GM18909 (cell line): ENCODE data around the gene EML6.
"Not testable (repeated sequence)": the region's sequence is repeated elsewhere in the genome, so short reads cannot be mapped to it uniquely, and the experiment has no call there.

ENCODE experiments used
- ATAC-seq: cut with Tn5 transposase; IDR thresholded peaks from one replicate; pipeline ENCODE4 v1.9.1; 2021; ENCODE audit warnings: mild to moderate bottlenecking; ENCODE audit not compliant: unreplicated experiment, poor library complexity

Gene EML6

GRCh38 chr2:54839461-54840255 is 116.2 kb downstream of the EML6 start:
- no peak for ATAC-seq

DNA sequence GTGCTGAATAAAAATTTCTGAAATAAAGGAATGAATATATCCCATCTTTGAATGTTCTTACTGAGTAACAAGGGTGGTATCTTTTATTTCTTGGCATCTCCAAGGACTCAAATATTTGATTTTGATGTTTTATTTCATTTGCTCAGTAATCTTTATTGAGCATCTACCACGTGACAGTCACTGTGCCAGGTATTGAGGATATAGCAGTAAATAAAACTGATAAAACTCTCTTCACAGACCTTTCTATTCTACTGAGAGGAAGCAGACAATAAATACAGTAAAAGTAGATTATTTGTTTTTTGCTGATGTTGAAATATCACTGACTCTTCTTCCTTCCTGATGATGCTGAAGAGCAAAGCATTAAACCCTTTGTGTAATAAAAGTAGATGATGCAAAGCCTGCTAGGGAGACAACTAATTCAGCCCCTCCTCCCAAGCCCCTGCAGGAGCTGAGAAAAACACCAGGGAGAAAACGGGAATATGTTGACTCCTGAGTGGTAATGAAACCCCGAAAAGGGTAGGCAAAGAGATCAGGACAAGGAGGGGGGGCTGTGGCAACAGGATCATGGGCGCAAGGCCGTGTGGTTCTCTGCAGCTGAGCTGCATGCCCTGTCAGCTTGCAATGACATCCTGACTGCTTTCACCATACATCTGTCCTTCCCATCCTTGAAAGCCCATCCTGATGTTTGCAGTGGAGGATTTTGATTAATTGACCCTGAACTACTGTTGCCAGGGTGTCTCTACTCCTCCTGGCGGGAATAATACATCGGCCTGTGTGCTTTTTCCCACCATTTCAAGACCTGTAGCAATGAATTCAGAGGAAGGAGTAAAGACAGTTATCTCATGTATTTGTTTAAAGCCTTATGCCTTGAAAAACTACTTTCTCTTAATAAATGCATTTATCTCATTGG is 117.4 kb downstream of the EML6 start:
- no peak for ATAC-seq

DNA sequence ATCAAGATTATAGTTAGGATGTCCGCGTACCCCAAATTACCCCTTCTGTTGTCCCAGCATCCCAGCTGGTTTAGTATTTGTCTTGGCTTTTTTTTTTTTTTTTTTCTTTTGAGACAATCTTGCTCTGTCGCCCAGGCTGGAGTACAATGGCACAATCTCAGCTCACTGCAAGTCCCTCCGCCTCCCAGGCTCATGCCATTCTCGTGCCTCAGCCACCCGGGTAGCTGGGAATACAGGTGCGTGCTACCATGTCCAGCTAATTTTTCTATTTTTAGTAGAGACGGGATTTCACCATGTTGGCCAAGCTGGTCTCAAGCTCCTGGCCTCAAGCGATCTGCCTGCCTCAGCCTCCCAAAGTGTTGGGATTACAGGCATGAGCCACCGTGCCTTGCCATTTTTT is 118.0 kb downstream of the EML6 start:
- ATAC-seq = not testable (repeated sequence)

DNA sequence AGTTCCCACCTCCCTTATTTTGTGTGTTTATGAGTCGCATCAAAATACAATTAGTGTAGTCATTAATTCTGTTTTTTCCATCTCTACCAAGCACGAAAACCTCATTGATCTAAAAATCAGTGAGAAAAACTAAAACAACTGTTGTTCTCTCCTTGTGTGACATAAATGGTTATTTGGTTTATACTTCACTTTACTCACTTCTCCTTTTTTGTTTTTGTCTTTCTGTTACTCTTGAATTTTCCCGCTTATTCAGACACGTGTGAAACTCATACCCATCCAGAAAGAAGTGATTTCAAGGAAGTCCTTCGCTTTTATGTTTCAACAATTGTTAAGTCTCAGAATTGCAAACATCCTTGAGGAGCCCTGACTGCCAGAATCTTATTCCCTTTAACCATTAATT is 121.6 kb downstream of the EML6 start:
- ATAC-seq = no peak

DNA sequence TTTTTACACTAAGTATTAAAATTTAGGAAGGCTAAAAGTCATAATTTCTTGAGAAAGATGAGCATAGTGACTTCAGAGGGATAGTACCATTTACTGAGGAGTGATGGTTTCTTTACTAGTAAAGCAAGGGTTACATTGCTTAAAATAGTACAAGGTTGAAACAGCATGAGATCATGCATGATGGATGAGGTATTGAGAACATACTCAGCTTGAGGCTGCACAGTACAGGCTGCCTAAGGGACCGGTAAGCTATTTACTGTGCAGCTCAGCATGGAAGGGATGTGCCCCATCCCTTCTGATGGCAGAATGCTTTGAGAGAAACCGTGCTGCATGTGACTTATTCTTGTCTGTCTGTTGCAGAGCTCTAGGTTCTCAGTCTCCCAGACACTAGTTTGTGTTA is 122.1 kb downstream of the EML6 start:
- no peak for ATAC-seq

DNA sequence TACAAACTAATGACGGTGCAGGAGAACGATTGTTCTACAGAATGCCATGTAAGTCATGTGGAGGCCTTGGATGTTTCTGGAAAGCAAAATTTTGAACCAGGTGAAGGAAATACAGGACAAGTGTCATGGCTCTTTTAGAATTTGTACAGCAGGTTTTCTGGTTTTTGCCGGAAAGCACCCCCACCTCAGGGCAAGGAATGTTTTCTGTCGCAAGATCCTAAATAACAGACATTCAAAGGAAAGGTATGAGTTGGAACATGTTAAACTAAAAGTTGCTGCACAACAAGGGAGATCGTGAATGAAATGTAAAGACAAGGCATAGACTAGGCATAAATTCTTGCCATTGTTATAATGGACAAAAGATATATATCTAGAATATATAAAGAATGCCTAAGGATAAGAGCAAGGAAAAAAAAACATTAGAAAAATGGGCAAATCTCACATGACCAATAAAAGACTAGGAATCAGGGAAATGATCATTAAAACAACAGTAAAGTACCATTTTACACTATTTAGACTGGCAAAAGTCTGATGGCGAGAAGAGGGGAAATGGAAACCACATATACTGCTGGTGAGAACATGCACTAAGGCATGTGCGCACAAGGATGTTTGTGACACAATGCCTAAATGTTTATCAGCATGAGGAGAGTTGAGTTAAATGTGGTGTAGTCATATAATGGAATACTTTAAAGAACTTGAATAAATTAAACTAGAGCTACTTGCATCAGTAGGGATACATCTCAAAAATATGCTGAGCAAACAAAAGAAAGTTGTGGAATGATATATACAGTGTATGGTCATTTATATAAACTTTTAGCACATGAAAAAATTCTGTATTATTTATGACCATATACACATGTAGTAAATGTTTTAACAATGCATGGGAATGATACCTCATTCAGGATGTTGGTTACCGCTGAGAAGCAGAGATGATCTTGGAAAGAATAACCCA is 127.0 kb downstream of the EML6 start:
- no peak for ATAC-seq

GRCh38 chr2:54853616-54854310 is 130.3 kb downstream of the EML6 start:
- no peak for ATAC-seq

GRCh38 chr2:54855434-54855833 is 132.0 kb downstream of the EML6 start:
- no peak for ATAC-seq

DNA sequence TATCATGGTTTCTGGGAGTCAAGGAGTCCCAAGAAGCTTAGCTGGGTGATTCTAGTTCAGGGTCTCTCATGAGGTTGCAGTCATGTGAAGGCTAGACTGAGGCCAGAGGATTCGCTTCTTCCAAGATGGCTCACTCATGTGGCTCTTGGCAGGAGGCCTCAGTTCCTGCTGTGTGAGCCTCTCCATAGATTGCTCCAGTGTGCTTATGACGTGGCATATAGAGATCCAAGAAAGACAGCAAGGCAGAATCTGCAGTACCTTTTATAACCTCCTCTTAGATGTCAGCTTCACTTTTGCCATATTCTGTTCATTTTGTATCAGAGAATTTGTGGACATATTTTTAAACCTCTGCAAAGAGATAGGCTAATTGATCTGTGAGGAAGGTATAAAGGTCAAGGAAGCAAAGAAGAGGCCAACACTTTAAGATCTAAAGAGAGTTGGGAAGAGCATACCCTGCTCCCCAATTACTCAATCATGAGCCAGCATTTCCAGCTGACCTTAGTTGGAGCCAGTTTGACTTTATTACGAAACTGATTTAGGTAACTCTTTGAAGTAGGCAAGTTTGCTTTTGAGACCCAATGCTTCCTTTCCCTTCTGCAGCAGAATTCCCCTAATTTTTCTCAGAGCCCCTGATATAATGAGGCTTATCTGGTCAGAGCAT is 134.7 kb downstream of the EML6 start:
- no peak for ATAC-seq

- ATAC-seq = no peak
Measured at GRCh38 chr2:54859416-54859815, 136.0 kb downstream of the EML6 start.

DNA sequence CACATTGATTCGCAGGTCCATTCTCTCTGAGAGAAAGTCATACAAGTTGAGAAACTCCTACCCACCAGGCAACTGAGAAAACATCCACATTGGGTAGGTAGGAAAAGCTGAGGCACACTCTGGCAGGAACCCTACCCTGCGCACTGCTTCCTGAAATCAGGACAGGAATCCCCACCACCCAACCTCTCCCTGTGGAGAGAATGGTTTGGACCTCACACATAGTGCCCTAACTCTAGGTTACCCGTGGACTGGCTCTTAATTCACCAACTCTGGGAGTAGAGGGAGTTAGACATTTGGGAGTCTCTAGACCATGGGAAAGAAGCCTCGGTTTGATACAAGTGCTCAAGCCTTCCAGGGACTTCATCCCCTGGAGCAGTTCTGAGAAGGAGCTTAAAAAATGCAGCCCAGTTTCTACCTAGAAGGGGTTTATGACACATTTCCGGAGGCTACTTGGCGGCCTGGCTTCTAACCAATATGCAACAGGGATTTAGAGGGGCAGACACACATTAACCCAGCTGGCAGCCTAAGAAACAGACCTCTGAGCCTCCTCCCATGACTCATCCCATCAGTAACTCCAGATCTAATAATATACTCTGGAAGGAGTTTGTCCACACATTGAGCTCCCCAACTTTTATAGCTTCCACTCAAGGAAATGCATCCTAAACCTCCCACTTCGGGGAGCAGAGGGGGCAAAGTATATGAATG is 136.7 kb downstream of the EML6 start:
- no peak for ATAC-seq

DNA sequence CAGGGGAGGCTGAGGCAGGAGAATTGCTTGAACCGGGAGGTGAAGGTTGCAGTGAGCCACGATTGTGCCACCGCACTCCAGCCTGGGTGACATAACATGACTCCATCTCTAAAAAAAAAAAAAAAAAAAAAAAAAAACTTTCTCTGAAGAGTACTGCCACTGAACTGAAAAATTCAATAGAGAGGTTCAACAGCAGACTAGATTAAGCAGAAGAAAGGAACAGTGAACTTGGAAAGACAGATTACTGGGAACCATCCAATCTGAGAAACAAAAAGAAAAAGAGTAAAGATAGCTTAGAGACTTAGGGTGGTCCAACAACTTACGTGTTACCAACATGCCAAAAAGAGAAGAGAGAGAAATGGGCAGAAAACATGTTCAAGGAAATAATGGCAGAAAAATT is 138.8 kb downstream of the EML6 start:
- no peak for ATAC-seq

DNA sequence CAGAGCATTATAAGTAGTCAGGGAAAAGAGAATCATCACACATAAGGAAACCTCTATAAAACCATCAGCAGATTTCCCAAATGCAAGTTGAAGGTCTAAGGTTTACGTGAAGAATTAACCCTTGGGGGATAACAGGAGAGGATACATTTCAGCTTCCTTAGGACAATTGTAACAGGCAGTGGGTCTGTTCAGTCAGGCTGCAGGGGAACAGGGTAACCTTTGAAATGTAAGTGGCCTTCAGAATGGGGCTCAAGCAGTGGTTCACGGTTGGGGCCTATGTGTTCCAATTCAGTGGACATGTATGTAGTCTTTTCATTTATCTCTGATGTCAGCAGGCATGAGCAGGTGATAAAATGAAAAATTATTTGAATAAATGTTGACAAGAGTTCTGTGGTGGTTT is 139.3 kb downstream of the EML6 start:
- ATAC-seq = no peak

DNA sequence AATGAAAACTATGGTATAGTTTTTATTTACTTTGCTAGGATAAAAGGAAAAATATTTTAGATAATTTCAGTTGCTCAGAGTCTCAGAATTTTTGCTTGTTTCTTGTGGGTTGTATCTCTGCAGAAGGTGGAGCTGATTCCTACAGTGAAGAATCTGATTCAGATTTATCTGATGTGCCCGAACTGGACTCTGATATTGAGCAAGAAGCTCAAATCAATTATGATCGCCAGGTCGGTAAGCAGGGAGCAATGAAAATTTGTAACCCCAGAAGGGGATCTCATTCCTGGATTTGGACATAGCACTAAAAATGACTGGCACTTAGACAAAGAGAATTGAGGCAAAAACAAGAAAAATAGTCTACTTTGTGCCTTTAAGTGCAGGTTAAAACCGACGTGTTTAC is 140.2 kb downstream of the EML6 start:
- no peak for ATAC-seq

- ATAC-seq = no peak
Measured at GRCh38 chr2:54864096-54864495, 140.6 kb downstream of the EML6 start.

DNA sequence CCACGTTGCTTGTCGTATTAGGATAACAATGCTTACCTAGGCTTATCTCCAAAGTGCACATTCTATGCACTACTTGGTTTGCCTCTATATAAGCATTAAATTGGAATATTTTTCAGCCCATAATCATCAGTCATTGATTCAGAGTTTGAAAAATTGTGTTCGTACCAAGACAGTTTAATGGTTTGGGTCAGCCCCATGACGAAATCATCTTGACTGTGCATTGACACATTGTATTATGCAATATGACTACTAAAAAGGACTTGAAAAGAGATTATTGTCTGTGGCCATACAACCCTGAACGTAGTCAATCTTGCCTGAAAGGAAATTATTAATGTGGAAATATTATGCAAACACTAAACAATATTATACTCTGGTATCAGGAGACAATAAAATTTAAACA is 141.3 kb downstream of the EML6 start:
- ATAC-seq = no peak

DNA sequence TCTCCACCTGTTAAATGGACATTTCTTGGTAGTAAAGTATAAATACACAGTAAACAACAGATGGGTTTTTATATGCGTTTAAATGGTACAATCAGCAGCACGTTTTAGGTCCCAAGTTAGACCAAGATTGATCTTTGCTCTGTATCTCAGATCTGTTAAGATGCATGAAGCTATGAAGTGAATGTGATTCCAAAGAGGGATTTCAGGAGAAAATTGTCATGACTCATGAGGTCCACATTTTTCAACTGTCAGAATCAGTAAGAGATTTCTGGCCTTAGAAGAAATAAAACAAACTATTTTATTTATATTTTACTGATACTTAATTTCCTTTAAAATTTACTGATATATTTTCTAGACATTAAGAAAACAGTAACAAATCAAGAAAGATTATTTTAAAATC is 142.7 kb downstream of the EML6 start:
- no peak for ATAC-seq

GRCh38 chr2:54866868-54867267 is 143.4 kb downstream of the EML6 start:
- peak; percentile 90 for ATAC-seq

- ATAC-seq = peak; percentile 52
Measured at GRCh38 chr2:54867457-54867856, 144.0 kb downstream of the EML6 start.
